Testis (tissue), 2 donors: Measurements from ENCODE around the gene CD300LG.

Experiments used
- POLR2A ChIP-seq: fragments of 450-650 bp; IDR thresholded peaks from one replicate; pipeline ENCODE4 v1.6.1; 2017; ENCODE audit warnings: antibody characterized with exemption, mild to moderate bottlenecking, moderate library complexity
- TF ChIP-seq, protein P1 (sequence below), 3 experiments: fragments of 450-650 bp in 2 of 3; fragments of 200-600 bp in 1 of 3; sonication (generic) in 1 of 3; IDR thresholded peaks; one replicate each; pipeline ENCODE4 v1.5.1; 2016 to 2019; ENCODE audit warnings: antibody characterized with exemption in 3 of 3, mild to moderate bottlenecking in 2 of 3, moderate library complexity in 1 of 3

DNA sequence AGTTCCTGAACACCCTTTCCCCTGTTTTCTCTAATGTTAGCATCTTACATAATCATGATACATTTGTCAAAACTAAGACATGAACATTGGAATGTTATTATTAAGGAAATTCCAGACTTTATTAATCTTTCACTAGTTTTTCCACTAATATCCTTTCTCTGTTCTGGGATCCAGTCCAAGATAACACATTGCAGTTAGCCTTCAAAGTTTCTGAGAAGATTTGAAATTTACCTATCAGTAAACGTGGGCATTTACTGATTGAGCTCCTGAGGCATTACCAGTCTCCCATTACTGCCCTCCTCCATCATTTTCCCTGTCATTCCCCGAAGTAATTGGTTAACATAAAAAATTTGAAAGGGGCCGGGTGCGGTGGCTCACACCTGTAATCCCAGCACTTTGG lies 5.7 kb upstream of the CD300LG start:
- TF ChIP-seq, protein P1, sequence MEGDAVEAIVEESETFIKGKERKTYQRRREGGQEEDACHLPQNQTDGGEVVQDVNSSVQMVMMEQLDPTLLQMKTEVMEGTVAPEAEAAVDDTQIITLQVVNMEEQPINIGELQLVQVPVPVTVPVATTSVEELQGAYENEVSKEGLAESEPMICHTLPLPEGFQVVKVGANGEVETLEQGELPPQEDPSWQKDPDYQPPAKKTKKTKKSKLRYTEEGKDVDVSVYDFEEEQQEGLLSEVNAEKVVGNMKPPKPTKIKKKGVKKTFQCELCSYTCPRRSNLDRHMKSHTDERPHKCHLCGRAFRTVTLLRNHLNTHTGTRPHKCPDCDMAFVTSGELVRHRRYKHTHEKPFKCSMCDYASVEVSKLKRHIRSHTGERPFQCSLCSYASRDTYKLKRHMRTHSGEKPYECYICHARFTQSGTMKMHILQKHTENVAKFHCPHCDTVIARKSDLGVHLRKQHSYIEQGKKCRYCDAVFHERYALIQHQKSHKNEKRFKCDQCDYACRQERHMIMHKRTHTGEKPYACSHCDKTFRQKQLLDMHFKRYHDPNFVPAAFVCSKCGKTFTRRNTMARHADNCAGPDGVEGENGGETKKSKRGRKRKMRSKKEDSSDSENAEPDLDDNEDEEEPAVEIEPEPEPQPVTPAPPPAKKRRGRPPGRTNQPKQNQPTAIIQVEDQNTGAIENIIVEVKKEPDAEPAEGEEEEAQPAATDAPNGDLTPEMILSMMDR (IDR thresholded peaks at IDR 0.05): no peak
- no peak for TF ChIP-seq POLR2A
